ENCODE results near the gene PTPRG.

DNA sequence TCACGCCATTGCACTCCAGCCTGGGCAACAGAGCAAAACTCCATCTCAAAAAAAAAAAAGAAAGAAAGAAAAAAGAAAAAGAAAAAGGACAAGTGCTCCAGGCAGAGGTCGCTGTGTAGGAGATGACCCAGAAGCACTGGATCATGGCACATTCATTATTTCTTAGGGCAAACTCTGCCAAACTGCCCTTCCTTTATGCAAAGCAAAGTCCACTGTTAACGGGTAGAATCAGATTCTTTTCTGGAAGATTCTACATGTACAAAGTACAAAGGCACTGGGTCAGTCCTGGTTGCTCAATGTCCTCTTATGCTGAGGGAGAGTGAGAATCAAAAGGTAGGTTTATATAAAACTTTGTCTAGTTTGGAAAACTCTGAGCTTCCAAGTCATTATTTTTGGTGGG, 667.1 kb downstream of the PTPRG start:
- TF ChIP-seq POLR2AphosphoS5 (IDR thresholded peaks at IDR 0.05; ENCODE audit: low read depth) (no peak), EZH2 (IDR thresholded peaks at IDR 0.05; ENCODE audit: low read depth, unreplicated experiment) (no peak), EZH2phosphoT487 (IDR thresholded peaks at IDR 0.05; ENCODE audit: unreplicated experiment) (no peak), JUNB (IDR thresholded peaks at IDR 0.05; ENCODE audit: unreplicated experiment) (no peak), ZNF331 (CRISPR knock-in tag; IDR thresholded peaks at IDR 0.05; ENCODE audit: low read depth) (no peak), CREB1 (CRISPR knock-in tag; IDR thresholded peaks at IDR 0.05; ENCODE audit: low read depth) (no peak), NANOG (IDR thresholded peaks at IDR 0.05; ENCODE audit: borderline replicate concordance) (no peak), ZNF114 (CRISPR knock-in tag; IDR thresholded peaks at IDR 0.05) (no peak), STAT1 (IDR thresholded peaks at IDR 0.05; ENCODE audit: unreplicated experiment) (no peak)
- TF ChIP-seq, protein P1, sequence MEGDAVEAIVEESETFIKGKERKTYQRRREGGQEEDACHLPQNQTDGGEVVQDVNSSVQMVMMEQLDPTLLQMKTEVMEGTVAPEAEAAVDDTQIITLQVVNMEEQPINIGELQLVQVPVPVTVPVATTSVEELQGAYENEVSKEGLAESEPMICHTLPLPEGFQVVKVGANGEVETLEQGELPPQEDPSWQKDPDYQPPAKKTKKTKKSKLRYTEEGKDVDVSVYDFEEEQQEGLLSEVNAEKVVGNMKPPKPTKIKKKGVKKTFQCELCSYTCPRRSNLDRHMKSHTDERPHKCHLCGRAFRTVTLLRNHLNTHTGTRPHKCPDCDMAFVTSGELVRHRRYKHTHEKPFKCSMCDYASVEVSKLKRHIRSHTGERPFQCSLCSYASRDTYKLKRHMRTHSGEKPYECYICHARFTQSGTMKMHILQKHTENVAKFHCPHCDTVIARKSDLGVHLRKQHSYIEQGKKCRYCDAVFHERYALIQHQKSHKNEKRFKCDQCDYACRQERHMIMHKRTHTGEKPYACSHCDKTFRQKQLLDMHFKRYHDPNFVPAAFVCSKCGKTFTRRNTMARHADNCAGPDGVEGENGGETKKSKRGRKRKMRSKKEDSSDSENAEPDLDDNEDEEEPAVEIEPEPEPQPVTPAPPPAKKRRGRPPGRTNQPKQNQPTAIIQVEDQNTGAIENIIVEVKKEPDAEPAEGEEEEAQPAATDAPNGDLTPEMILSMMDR (conservative IDR thresholded peaks at IDR 0.05; ENCODE audit: low read depth in 2 of 2), result no peak
- TF ChIP-seq, protein P2, sequence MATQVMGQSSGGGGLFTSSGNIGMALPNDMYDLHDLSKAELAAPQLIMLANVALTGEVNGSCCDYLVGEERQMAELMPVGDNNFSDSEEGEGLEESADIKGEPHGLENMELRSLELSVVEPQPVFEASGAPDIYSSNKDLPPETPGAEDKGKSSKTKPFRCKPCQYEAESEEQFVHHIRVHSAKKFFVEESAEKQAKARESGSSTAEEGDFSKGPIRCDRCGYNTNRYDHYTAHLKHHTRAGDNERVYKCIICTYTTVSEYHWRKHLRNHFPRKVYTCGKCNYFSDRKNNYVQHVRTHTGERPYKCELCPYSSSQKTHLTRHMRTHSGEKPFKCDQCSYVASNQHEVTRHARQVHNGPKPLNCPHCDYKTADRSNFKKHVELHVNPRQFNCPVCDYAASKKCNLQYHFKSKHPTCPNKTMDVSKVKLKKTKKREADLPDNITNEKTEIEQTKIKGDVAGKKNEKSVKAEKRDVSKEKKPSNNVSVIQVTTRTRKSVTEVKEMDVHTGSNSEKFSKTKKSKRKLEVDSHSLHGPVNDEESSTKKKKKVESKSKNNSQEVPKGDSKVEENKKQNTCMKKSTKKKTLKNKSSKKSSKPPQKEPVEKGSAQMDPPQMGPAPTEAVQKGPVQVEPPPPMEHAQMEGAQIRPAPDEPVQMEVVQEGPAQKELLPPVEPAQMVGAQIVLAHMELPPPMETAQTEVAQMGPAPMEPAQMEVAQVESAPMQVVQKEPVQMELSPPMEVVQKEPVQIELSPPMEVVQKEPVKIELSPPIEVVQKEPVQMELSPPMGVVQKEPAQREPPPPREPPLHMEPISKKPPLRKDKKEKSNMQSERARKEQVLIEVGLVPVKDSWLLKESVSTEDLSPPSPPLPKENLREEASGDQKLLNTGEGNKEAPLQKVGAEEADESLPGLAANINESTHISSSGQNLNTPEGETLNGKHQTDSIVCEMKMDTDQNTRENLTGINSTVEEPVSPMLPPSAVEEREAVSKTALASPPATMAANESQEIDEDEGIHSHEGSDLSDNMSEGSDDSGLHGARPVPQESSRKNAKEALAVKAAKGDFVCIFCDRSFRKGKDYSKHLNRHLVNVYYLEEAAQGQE (IDR thresholded peaks at IDR 0.05; ENCODE audit: unreplicated experiment), result no peak
- TF ChIP-seq, protein P3, sequence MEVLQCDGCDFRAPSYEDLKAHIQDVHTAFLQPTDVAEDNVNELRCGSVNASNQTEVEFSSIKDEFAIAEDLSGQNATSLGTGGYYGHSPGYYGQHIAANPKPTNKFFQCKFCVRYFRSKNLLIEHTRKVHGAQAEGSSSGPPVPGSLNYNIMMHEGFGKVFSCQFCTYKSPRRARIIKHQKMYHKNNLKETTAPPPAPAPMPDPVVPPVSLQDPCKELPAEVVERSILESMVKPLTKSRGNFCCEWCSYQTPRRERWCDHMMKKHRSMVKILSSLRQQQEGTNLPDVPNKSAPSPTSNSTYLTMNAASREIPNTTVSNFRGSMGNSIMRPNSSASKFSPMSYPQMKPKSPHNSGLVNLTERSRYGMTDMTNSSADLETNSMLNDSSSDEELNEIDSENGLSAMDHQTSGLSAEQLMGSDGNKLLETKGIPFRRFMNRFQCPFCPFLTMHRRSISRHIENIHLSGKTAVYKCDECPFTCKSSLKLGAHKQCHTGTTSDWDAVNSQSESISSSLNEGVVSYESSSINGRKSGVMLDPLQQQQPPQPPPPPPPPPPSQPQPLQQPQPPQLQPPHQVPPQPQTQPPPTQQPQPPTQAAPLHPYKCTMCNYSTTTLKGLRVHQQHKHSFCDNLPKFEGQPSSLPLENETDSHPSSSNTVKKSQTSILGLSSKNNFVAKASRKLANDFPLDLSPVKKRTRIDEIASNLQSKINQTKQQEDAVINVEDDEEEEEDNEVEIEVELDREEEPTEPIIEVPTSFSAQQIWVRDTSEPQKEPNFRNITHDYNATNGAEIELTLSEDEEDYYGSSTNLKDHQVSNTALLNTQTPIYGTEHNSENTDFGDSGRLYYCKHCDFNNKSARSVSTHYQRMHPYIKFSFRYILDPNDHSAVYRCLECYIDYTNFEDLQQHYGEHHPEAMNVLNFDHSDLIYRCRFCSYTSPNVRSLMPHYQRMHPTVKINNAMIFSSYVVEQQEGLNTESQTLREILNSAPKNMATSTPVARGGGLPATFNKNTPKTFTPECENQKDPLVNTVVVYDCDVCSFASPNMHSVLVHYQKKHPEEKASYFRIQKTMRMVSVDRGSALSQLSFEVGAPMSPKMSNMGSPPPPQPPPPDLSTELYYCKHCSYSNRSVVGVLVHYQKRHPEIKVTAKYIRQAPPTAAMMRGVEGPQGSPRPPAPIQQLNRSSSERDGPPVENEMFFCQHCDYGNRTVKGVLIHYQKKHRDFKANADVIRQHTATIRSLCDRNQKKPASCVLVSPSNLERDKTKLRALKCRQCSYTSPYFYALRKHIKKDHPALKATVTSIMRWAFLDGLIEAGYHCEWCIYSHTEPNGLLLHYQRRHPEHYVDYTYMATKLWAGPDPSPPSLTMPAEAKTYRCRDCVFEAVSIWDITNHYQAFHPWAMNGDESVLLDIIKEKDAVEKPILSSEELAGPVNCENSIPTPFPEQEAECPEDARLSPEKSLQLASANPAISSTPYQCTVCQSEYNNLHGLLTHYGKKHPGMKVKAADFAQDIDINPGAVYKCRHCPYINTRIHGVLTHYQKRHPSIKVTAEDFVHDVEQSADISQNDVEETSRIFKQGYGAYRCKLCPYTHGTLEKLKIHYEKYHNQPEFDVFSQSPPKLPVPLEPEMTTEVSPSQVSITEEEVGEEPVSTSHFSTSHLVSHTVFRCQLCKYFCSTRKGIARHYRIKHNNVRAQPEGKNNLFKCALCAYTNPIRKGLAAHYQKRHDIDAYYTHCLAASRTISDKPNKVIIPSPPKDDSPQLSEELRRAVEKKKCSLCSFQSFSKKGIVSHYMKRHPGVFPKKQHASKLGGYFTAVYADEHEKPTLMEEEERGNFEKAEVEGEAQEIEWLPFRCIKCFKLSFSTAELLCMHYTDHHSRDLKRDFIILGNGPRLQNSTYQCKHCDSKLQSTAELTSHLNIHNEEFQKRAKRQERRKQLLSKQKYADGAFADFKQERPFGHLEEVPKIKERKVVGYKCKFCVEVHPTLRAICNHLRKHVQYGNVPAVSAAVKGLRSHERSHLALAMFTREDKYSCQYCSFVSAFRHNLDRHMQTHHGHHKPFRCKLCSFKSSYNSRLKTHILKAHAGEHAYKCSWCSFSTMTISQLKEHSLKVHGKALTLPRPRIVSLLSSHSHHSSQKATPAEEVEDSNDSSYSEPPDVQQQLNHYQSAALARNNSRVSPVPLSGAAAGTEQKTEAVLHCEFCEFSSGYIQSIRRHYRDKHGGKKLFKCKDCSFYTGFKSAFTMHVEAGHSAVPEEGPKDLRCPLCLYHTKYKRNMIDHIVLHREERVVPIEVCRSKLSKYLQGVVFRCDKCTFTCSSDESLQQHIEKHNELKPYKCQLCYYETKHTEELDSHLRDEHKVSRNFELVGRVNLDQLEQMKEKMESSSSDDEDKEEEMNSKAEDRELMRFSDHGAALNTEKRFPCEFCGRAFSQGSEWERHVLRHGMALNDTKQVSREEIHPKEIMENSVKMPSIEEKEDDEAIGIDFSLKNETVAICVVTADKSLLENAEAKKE (CRISPR knock-in tag; IDR thresholded peaks at IDR 0.05), result no peak

All from GM23338 (cell line).